ENCODE results near the gene NEU4.
"Not testable (repeated sequence)": the region's sequence is repeated elsewhere in the genome, so short reads cannot be mapped to it uniquely, and the experiment has no call there.

Gene NEU4, protein sequence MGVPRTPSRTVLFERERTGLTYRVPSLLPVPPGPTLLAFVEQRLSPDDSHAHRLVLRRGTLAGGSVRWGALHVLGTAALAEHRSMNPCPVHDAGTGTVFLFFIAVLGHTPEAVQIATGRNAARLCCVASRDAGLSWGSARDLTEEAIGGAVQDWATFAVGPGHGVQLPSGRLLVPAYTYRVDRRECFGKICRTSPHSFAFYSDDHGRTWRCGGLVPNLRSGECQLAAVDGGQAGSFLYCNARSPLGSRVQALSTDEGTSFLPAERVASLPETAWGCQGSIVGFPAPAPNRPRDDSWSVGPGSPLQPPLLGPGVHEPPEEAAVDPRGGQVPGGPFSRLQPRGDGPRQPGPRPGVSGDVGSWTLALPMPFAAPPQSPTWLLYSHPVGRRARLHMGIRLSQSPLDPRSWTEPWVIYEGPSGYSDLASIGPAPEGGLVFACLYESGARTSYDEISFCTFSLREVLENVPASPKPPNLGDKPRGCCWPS

GRCh38 chr2:241808721-241809382 is at the start of gene NEU4:
NEU4 (plus strand) TSS chr2:241809193; CDS start chr2:241814485, 5,292 bp downstream.
- DNase-seq (ENCODE audit: low spot score): peak; percentile 5

GRCh38 chr2:241759893-241760292 is 49.1 kb upstream of the NEU4 start:
- not testable (repeated sequence) for DNase-seq (ENCODE audit: low spot score)

DNA sequence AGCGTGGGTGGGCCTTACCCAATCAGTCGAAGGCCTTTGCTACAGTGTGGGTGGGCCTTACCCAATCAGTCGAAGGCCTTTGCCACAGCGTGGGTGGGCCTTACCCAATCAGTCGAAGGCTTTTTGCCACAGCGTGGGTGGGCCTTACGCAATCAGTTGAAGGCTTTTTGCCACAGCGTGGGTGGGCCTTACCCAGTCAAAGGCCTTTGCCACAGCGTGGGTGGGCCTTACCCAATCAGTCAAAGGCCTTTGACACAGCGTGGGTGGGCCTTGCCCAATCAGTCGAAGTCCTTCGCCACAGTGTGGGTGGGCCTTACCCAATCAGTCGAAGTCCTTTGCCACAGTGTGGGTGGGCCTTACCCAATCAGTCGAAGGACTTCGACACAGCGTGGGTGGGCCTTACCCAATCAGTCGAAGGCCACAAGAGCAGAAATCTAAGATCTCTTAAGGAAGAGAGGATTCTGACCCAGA is 48.7 kb upstream of the NEU4 start:
- DNase-seq (ENCODE audit: low spot score): no peak

DNA sequence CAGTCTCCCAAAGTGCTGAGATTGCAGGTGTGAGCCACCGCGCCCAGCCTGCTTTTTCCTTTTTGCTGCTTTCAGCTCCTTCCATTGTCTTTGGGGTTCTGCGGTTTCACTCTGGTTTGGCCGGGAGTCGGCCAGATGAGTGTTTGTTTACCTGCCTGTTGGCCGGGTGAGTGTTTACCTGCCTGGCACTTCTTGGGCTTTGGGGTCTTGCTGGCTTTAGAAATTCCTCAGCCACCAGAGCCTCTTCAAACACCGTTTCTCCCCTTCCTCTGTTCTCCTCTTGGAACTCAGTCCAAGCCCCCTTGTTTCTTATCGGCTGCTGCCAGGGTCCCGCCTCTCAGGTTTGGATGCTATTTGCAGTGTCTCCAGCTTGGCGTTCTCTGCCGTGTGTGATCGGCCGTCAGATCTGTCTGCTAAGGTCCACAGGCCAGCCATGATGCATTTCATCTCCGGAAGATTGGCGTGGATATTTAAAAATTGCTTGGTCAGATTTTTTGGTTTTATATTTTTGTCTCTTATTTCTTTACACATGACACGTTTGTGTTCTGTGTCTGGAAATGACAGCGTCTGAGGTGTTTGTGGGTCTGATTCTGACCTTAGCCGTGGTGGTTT is 46.6 kb upstream of the NEU4 start:
- no peak for DNase-seq (ENCODE audit: low spot score)

DNA sequence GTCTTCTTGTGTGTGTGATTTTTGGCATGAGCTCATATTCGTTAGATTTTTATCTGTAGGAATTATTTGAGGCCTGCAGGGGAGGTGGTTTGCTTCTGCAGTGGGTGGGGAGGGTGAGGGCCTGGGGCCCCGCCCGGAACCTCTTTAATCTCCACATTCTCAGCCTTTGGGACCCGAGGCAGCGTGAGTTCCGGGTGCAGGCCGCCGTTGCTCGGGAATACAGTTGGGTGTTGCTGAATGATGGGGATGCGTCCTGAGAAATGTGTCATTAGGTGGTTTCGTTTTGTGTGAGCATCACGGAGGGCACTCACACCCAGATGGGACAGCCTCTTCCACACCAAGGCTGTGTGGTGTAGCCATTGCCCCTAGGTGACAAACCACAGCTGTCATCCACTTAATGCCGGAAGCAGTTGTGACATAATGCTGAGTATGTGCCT is 46.0 kb upstream of the NEU4 start:
- DNase-seq (ENCODE audit: low spot score): no peak

DNA sequence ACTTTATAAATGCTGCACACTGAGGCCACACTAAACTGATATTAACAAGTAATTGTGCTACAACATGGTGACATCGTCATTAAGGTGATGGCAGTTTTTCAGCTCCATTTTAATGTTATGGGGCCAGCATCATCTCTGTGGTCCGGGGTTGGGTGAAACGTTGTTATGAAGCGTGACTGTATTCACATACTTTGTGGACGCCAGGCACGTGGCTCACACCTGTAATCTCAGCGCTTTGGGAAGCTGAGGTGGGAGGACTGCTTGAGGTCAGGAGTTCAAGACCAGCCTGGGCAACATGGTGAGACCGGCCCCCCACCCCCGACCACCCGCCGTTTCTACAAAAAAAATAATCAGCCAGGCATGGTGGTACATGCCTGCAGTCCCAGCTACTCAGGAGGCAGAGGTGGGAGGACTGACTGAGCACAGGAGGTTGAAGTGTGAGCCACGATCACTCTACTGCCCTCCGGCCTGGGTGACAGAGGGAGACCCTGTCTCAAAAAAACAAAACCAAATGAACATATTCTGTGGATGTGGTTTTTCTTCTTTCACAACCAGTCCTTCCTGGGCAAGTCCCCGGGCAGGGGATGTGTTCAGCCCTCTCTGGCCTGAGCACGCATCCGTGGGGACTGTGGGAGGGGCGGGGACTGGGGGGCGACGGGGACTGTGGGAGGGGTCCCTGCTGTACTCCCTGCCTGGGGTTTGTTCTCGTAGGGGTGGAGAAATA is 45.3 kb upstream of the NEU4 start:
- DNase-seq (ENCODE audit: low spot score): no peak

DNA sequence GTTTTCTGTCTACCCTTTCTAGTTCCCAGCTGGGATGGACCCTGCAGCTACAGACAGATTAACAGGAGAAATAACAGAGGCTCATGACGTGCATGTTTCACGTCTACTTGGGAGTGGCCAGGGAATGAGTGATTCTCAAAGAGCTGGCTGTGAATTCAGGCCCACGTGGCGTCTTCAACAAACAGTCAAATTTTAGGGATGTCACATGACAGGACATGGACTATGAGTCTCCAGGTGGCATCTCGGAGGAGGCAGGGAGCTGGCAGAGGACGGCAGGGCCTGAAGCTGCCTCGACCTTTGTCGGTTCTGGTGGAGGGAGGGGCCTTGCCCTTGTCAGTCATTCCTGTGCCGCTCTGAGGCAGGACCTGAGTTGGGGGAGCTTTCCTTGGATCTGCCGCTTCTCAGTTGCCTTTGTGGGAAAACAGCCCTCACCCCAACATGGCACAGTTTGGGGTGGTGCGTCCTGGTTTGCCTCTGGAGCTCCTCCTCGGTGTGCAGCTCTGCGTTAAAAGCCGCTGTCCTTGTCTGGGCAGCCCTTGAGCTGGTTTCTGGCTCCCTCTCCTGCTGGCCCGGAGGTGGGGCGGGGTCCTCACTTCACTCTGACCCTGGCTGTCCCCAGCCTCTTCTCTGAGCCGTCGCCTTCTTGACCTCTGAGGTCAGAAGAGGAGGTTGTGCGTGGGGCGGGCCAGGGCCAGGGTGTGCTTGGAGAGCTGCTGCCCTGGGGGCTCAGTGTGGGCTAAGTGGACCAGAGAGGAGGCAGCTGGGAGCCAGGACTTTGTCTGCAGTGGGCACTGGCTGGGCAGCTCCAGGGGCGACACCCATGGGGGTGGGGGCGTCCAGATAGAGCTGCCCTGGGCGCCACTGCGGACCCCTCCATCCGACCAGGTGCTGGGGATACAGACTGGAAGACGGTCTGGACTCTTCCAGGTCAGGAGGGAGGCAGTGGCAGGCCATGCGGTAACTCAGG is 44.4 kb upstream of the NEU4 start:
- DNase-seq (ENCODE audit: low spot score): no peak

DNA sequence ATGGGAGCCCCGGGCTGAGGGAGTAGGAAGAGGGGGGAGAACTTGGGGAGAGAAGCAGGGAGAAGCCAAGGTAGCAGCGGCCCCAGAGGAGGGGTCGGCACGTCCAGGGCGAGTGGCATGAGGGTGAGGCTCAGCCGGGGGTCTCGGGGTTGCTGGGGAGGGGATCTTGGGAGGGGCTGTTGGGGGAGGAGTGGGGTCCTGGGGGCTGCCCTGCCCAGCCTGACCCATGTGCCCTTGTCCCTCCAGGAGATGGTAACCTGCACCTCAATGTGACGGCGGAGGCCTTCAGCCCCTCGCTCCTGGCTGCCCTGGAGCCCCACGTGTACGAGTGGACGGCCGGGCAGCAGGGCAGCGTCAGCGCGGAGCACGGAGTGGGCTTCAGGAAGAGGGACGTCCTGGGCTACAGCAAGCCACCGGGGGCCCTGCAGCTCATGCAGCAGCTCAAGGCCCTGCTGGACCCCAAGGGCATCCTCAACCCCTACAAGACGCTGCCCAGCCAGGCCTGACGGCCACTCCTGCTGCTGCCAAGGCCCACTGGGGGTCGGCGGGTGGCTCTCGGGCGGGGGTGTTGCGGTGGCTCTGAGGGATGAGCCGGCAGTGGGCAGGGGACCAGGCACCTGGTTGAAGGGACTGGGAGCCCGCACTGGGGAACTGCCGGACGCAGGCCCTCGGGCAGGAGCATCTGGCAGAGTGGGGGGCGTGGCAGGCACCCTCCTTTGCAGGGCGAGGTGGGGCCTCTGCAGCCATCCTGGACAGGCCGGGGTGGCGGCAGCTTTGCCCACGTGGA is 41.3 kb upstream of the NEU4 start:
- no peak for DNase-seq (ENCODE audit: low spot score)

DNA sequence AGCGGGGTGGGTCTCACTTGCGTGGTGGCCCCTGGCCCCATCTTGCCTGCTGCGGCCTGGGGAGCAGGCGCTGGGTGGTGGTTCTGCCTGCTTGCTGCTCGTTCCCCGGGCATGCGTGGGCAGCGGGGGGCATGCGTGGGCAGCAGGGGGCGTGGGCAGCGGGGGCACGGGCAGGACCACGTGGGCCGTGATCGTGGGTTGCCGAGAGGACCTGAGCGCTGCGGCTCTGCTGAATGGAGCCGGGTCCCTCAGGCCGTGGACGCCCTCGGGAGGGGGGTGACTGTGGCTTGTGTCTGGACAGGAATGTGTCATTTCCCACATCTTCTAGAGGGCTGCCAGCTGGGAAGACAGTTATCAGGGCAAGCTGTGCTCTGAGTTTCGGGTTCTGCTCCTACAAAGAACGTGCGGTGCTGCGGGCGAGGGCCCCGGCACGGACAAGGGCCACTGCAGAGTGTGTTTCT is 40.7 kb upstream of the NEU4 start:
- peak; percentile 5 for DNase-seq (ENCODE audit: low spot score)

DNA sequence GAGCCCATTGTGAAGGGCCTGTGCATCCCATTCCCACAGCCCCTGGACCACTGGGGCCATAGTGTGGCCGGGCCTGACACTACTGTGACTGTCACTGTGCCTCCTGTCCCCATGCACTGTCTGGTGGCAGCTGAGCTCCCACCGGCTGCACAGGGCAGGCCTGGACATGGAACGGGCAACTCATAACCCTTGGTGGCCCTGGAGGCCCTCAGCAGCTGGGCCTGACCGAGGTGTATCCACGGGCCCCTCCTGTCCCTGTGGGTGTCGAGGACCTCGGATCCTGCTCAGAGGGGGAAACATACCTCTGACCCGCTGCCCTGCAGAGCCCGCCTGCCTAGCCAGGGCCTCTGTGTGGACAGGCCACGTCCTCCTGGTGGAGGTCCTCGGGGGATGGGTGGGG is 40.1 kb upstream of the NEU4 start:
- DNase-seq (ENCODE audit: low spot score): peak; percentile 7

- DNase-seq (ENCODE audit: low spot score): no peak
Observed at GRCh38 chr2:241769819-241770184, 39.2 kb upstream of the NEU4 start.

- no peak for DNase-seq (ENCODE audit: low spot score)
Observed at GRCh38 chr2:241770185-241770935, 38.6 kb upstream of the NEU4 start.

- DNase-seq (ENCODE audit: low spot score): no peak
Observed at GRCh38 chr2:241770936-241771285, 38.1 kb upstream of the NEU4 start.

- DNase-seq (ENCODE audit: low spot score): no peak
Observed at GRCh38 chr2:241771286-241772062, 37.5 kb upstream of the NEU4 start.

- DNase-seq (ENCODE audit: low spot score): no peak
Observed at GRCh38 chr2:241772063-241772499, 36.9 kb upstream of the NEU4 start.

GRCh38 chr2:241773511-241774418 is 35.2 kb upstream of the NEU4 start:
- DNase-seq (ENCODE audit: low spot score): no peak

DNA sequence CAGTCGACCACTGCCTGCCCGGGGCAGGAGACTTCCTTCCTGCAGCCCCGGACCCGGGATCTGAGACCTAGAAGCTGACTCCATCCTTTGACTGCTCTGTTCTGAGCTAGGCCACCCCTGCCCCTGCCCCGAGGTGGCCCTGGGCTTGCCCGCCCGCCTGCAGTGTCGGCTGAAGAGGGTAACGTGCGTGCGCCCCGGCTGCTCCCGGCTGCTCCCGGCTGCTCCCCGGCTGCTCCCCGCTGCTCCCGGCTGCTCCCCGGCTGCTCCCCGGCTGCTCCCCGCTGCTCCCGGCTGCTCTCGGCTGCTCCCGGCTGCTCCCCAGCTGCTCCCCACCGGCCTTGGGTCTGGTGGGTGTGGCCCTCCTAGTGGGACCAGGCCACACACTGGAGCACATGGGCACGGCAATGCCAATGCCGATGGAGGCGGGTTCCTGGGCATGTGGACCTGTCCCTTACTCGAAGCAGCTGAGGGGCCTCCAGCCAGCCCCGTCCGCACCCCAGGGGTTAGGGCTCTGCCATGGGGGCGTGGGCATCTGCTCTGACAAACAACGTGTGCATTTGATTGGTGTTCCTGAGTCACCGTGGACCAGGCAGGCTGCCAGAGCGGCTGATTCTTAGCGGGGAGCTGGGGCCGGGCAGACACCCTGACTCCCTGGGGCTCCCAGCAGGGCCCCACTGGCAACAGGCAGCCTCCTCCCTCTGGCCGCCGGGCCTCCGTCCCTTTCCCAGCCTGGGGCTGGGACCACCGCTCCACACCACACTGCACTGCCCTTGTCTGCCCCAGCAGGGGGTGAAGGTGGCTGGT is 34.4 kb upstream of the NEU4 start:
- DNase-seq (ENCODE audit: low spot score): peak; percentile 57

All from hepatic stellate cell (primary cell).